H1 (cell line): ENCODE measurements around the gene SPIRE1. TPM values are rescaled to one million over a fixed set of nuclear protein-coding genes. Genes with fewer than 3 reads are reported as not detected.

Experiments used
- CTCF ChIA-PET: fragments of 300-600 bp; sonication (Branson Sonifier 250); formaldehyde crosslinking; loops from one replicate; lab custom pipeline; 2021; ENCODE audit not compliant: partially characterized antibody; lab: Charles Lee
- POLR2A ChIA-PET: fragments of 300-600 bp; sonication (Branson Sonifier 250); formaldehyde crosslinking; loops from one replicate; lab custom pipeline; 2021; ENCODE audit warnings: inconsistent platforms; ENCODE audit not compliant: partially characterized antibody; lab: Charles Lee
- DNase-seq, 2 experiments: peaks; one replicate each; pipeline versions ENCODE4 v3.0.0 to v3.0.0-alpha.2; 2010 to 2022; ENCODE audit warnings: low spot score in 2 of 2, low read depth in 1 of 2, mixed read lengths in 1 of 2
- FAIRE-seq: peaks from 2 replicates; lab custom pipeline; 2011; peaks lifted over from hg19 to GRCh38; lab: Jason Lieb, UNC
- H2AFZ ChIP-seq: 2 replicates; pipeline ENCODE4 v1.8.1; 2012; ENCODE audit warnings: low read length, inconsistent platforms
- H2AK5ac ChIP-seq: 2 replicates; pipeline ENCODE4 v1.6.1; 2013; ENCODE audit warnings: low read depth, low read length
- H2BK120ac ChIP-seq: replicated peaks from 2 replicates; pipeline ENCODE3; 2013; ENCODE audit warnings: low read depth, low read length, inconsistent platforms
- H2BK12ac ChIP-seq: 2 replicates; pipeline ENCODE4 v1.6.1; 2013; ENCODE audit warnings: low read depth, low read length
- H2BK15ac ChIP-seq: 2 replicates; pipeline ENCODE4 v1.6.1; 2013; ENCODE audit warnings: low read length
- H2BK20ac ChIP-seq: 2 replicates; pipeline ENCODE4 v1.6.1; 2013; ENCODE audit warnings: low read length
- H2BK5ac ChIP-seq: 2 replicates; pipeline ENCODE4 v1.6.1; 2013; ENCODE audit warnings: low read depth, low read length
- H3K14ac ChIP-seq: 2 replicates; pipeline ENCODE4 v1.6.1; 2013; ENCODE audit warnings: inconsistent platforms; ENCODE audit not compliant: insufficient read length
- H3K18ac ChIP-seq: 2 replicates; pipeline ENCODE4 v1.6.1; 2013; ENCODE audit warnings: low read length; ENCODE audit errors: extremely low read depth
- H3K23ac ChIP-seq: 2 replicates; pipeline ENCODE4 v1.6.1; 2013; ENCODE audit warnings: inconsistent platforms; ENCODE audit not compliant: insufficient read length
- H3K23me2 ChIP-seq: 2 replicates; pipeline ENCODE4 v1.6.1; 2013; ENCODE audit warnings: low read depth, low read length
- H3K27ac ChIP-seq: 2 replicates; pipeline ENCODE4 v1.6.1; 2011; ENCODE audit warnings: low read depth, low read length, inconsistent platforms
- H3K27me3 ChIP-seq, 4 experiments: replicated peaks in 1 of 4; 1 replicate in 1 of 4; 2 replicates in 3 of 4; pipeline versions ENCODE4 v1.6.1 to v1.8.1; 2011 to 2013; ENCODE audit warnings: low read length in 3 of 4, mild to moderate bottlenecking in 3 of 4, inconsistent platforms in 2 of 4, mixed read lengths in 2 of 4, moderate library complexity in 1 of 4; ENCODE audit not compliant: control insufficient read depth in 3 of 4, insufficient read depth in 3 of 4; ENCODE audit errors: extremely low read depth in 1 of 4
- H3K36me3 ChIP-seq, 4 experiments: 2 replicates each; pipeline versions ENCODE4 v1.6.1 to v1.8.1; 2011 to 2013; ENCODE audit warnings: mild to moderate bottlenecking in 4 of 4, low read length in 3 of 4, moderate library complexity in 2 of 4, control low read depth in 1 of 4, inconsistent platforms in 1 of 4; ENCODE audit not compliant: insufficient read depth in 4 of 4, control insufficient read depth in 2 of 4
- H3K4ac ChIP-seq: replicated peaks from 2 replicates; pipeline ENCODE3; 2013; ENCODE audit warnings: low read length, low read depth, mixed read lengths, inconsistent platforms; ENCODE audit not compliant: insufficient read length
- H3K4me1 ChIP-seq, 4 experiments: replicated peaks in 1 of 4; 1 replicate in 1 of 4; 2 replicates in 3 of 4; pipeline versions ENCODE4 v1.6.1 to v1.8.1; 2011 to 2013; ENCODE audit warnings: low read length in 3 of 4, inconsistent platforms in 2 of 4, mixed read lengths in 1 of 4; ENCODE audit not compliant: insufficient read depth in 4 of 4, control insufficient read depth in 3 of 4
- H3K4me2 ChIP-seq, 2 experiments: 2 replicates each; pipeline versions ENCODE4 v1.6.1 to v1.8.1; 2011 to 2013; ENCODE audit warnings: low read depth in 2 of 2, low read length in 2 of 2, control low read depth in 1 of 2, inconsistent platforms in 1 of 2, mild to moderate bottlenecking in 1 of 2; ENCODE audit not compliant: insufficient read depth in 1 of 2
- H3K4me3 ChIP-seq, 4 experiments: fragments of 200-600, 300-600 bp in 1 of 4; sonication (generic), shearing (Covaris generic), sonication (Bioruptor Twin) in 1 of 4; 2 replicates each; pipeline versions ENCODE4 v1.5.1 to v1.8.1; 2011 to 2016; ENCODE audit warnings: low read length in 4 of 4, low read depth in 3 of 4, control low read depth in 2 of 4, inconsistent platforms in 2 of 4, mild to moderate bottlenecking in 2 of 4, mixed read lengths in 1 of 4, moderate library complexity in 1 of 4; ENCODE audit not compliant: insufficient read depth in 2 of 4; ENCODE audit errors: extremely low read depth in 1 of 4
- H3K56ac ChIP-seq: replicated peaks from 2 replicates; pipeline ENCODE3; 2013; ENCODE audit warnings: low read depth, mild to moderate bottlenecking, mixed read lengths, low read length, inconsistent platforms; ENCODE audit not compliant: insufficient read length
- H3K79me1 ChIP-seq: 2 replicates; pipeline ENCODE4 v1.6.1; 2013; ENCODE audit warnings: low read depth, low read length, control low read depth
- H3K79me2 ChIP-seq, 2 experiments: 2 replicates each; pipeline versions ENCODE4 v1.6.1 to v1.8.1; 2012 to 2013; ENCODE audit warnings: low read length in 2 of 2, mild to moderate bottlenecking in 2 of 2, inconsistent platforms in 1 of 2; ENCODE audit not compliant: insufficient read depth in 2 of 2, control insufficient read depth in 1 of 2
- H3K9ac ChIP-seq, 4 experiments: replicated peaks in 1 of 4; 1 replicate in 1 of 4; 2 replicates in 3 of 4; pipeline versions ENCODE4 v1.6.1 to v1.8.1; 2011 to 2013; ENCODE audit warnings: low read depth in 3 of 4, low read length in 3 of 4, control low read depth in 2 of 4, mild to moderate bottlenecking in 2 of 4, moderate library complexity in 2 of 4, inconsistent platforms in 1 of 4; ENCODE audit errors: extremely low read depth in 1 of 4
- H3K9me3 ChIP-seq, 2 experiments: 2 replicates each; pipeline versions ENCODE4 v1.6.1 to v1.8.1; 2012 to 2013; ENCODE audit warnings: mild to moderate bottlenecking in 2 of 2, moderate library complexity in 2 of 2, control low read depth in 1 of 2, inconsistent platforms in 1 of 2, low read depth in 1 of 2, low read length in 1 of 2, mixed read lengths in 1 of 2; ENCODE audit not compliant: insufficient read depth in 2 of 2
- H4K20me1 ChIP-seq, 2 experiments: replicated peaks in 1 of 2; 2 replicates each; pipeline versions ENCODE3 to v1.8.1; 2011 to 2013; ENCODE audit warnings: inconsistent platforms in 2 of 2, low read length in 2 of 2, mild to moderate bottlenecking in 1 of 2; ENCODE audit not compliant: insufficient read depth in 2 of 2, control insufficient read depth in 1 of 2
- H4K5ac ChIP-seq: 2 replicates; pipeline ENCODE4 v1.6.1; 2013; ENCODE audit warnings: low read length, low read depth, mixed read lengths, inconsistent platforms; ENCODE audit not compliant: insufficient read length
- H4K8ac ChIP-seq: 2 replicates; pipeline ENCODE4 v1.8.0; 2013; ENCODE audit warnings: mild to moderate bottlenecking, moderate library complexity, low read length, inconsistent platforms; ENCODE audit not compliant: insufficient read depth; ENCODE audit errors: extremely low read depth
- H4K91ac ChIP-seq: replicated peaks from 2 replicates; pipeline ENCODE3; 2013; ENCODE audit warnings: low read length, mixed read lengths, inconsistent platforms; ENCODE audit not compliant: insufficient read length
- CBX8 ChIP-seq: fragments of 300-800, 300-1000 bp; sonication (generic); IDR thresholded peaks from 2 replicates; pipeline ENCODE4 v1.7.1; 2016; ENCODE audit warnings: low read depth, low read length, borderline replicate concordance
- MAFK ChIP-seq: IDR thresholded peaks from 2 replicates; pipeline ENCODE4 v1.6.1; 2012; ENCODE audit warnings: low read depth, mild to moderate bottlenecking, improper control_type of control experiment, low read length
- RNF2 ChIP-seq: fragments of 200-900, 300-1000 bp; sonication (generic); IDR thresholded peaks from 2 replicates; pipeline ENCODE4 v1.7.1; 2016; ENCODE audit warnings: borderline replicate concordance, low read depth, mild to moderate bottlenecking, antibody characterized with exemption, low read length; ENCODE audit not compliant: poor library complexity, severe bottlenecking; ENCODE audit errors: missing control alignments
- SIRT6 ChIP-seq: IDR thresholded peaks from one replicate; pipeline ENCODE4 v1.7.1; 2012; ENCODE audit warnings: low read length, inconsistent platforms
- SP2 ChIP-seq: IDR thresholded peaks from 2 replicates; pipeline ENCODE4 v1.6.1; 2012; ENCODE audit warnings: mild to moderate bottlenecking, low read length, inconsistent platforms
- TEAD4 ChIP-seq: IDR thresholded peaks from 2 replicates; pipeline ENCODE4 v1.6.1; 2012; ENCODE audit warnings: low read depth, low read length, inconsistent platforms, mixed read lengths
- WGBS, 2 experiments: shearing (Covaris generic) in 1 of 2; methylation state at CpG; one replicate each; pipeline versions ENCODE4 v1.1.6 to v1.1.7; 2013 to 2015; ENCODE audit warnings: low lambda C conversion rate in 2 of 2, mixed read lengths in 2 of 2, inconsistent platforms in 1 of 2, low coverage in 1 of 2, missing lambda C conversion rate in 1 of 2; ENCODE audit not compliant: insufficient replicate concordance in 2 of 2, insufficient coverage in 1 of 2, insufficient read length in 1 of 2; ENCODE audit errors: extremely low coverage in 1 of 2, missing lambda C conversion rate in 1 of 2; 5-methylcytosine and 5-hydroxymethylcytosine counted together
- polyA plus RNA-seq, 7 experiments: library from polyadenylated mRNA; depleted of rRNA in 3 of 7; stranded (reverse) in 5 of 7; unstranded in 2 of 7; fragments of >200 nt in 5 of 7; fragments of 200-250 nt in 2 of 7; gene quantifications; 1 replicate in 5 of 7; 2 replicates in 1 of 7; 4 replicates in 1 of 7; pipeline versions ENCODE4 v1.2.1 to v1.2.3, GENCODE V29; 2011 to 2013; ENCODE audit warnings: missing spikeins in 2 of 7, mixed read lengths in 2 of 7
- total RNA-seq: library from RNA; stranded (reverse); fragmentation: NEBNext Ultra II Directional; extraction: Animal tissue kit (Norgen Biotek cat#: 25700); gene quantifications from 2 replicates; pipeline ENCODE4 v1.2.1, GENCODE V29; 2021
- TF ChIP-seq, protein P1 (sequence below): IDR thresholded peaks from 2 replicates; pipeline ENCODE4 v1.6.1; 2011; ENCODE audit warnings: low read length, improper control_type of control experiment
- TF ChIP-seq, protein P2 (sequence below): IDR thresholded peaks from 2 replicates; pipeline ENCODE4 v1.6.1; 2012; ENCODE audit warnings: inconsistent platforms

SPIRE1 gene
- total and polyA plus RNA-seq, 2 of the 8 experiments (the other 6 are each of a cell fraction or from before 2014, with no cell fraction given), result 6.0 to 21.5 TPM

DNA sequence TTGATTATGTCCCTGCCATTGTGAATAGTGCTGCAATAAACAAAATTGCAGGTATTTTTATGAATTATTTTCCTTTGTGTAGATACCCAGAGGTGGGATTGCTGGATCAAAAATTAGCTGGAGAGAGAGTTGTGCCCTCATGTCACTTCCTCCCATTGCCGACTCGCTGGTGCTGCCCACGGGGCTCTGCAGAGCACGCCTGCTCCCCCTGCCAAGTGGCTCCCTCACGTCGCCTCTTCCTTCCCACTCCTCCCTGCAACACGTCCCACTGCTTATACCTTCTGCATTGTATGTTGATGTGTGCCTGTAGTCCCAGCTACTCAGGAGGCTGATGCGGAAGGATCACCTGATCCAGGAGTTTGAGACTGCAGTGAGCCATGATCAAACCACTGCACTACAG, 222.0 kb downstream of the SPIRE1 start:
- H3K4ac ChIP-seq, result no peak overlapping the region
- TF ChIP-seq RNF2, result no peak
- TF ChIP-seq, protein P1, sequence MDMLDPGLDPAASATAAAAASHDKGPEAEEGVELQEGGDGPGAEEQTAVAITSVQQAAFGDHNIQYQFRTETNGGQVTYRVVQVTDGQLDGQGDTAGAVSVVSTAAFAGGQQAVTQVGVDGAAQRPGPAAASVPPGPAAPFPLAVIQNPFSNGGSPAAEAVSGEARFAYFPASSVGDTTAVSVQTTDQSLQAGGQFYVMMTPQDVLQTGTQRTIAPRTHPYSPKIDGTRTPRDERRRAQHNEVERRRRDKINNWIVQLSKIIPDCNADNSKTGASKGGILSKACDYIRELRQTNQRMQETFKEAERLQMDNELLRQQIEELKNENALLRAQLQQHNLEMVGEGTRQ, result no peak
- TF ChIP-seq, protein P2, sequence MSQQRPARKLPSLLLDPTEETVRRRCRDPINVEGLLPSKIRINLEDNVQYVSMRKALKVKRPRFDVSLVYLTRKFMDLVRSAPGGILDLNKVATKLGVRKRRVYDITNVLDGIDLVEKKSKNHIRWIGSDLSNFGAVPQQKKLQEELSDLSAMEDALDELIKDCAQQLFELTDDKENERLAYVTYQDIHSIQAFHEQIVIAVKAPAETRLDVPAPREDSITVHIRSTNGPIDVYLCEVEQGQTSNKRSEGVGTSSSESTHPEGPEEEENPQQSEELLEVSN, result no peak
- no peak for TF ChIP-seq SP2
- no peak for TF ChIP-seq TEAD4
- no peak for TF ChIP-seq SIRT6
- no peak for TF ChIP-seq MAFK
- TF ChIP-seq CBX8, result no peak
- H2AFZ ChIP-seq, result no peak overlapping the region
- peaks cover 1% of the 10 kb centered on the region; the same call in 1 of the 2 replicates for H3K23me2 ChIP-seq
- no peaks in the 10 kb centered on the region for H3K79me1 ChIP-seq
- H4K8ac ChIP-seq, result no peak overlapping the region
- H3K79me2 ChIP-seq, result no peaks in the 10 kb centered on the region; a peak in 1 of 4 replicates
- no peaks in the 10 kb centered on the region for H3K9me3 ChIP-seq
- H2AK5ac ChIP-seq, result no peak overlapping the region
- H2BK20ac ChIP-seq, result no peak overlapping the region
- H3K27ac ChIP-seq, result no peak overlapping the region
- no peaks in the 10 kb centered on the region for H3K27me3 ChIP-seq
- H3K23ac ChIP-seq, result no peak overlapping the region
- peaks cover 0 to 5% (median 0%) of the 10 kb centered on the region in 4 experiments; a peak in 1 of 7 replicates for H3K4me1 ChIP-seq
- no peak overlapping the region for H3K4me3 ChIP-seq
- ChIA-PET POLR2A (interaction anchor here (0.9 to 2.5 kb wide), 4 partner anchors 8 to 45 kb away, joined by 3 to 10 read pairs (median 4); no protein-coding TSS in a partner anchor), CTCF (interaction anchor here (1.0 to 1.1 kb wide), 2 partner anchors 10 to 94 kb away, joined by 3 read pairs; no protein-coding TSS in a partner anchor)
- no peak overlapping the region for H3K18ac ChIP-seq
- H2BK15ac ChIP-seq, result no peak overlapping the region
- H3K14ac ChIP-seq, result no peak overlapping the region
- no peak overlapping the region for H2BK120ac ChIP-seq
- H4K20me1 ChIP-seq, result peaks cover 0 to 2% of the 10 kb centered on the region in 2 experiments
- H2BK12ac ChIP-seq, result no peak overlapping the region
- H3K56ac ChIP-seq, result no peak overlapping the region
- peaks cover 0 to 23% (median 4%) of the 10 kb centered on the region in 4 experiments; a peak in 6 of 8 replicates for H3K36me3 ChIP-seq
- H3K4me2 ChIP-seq, result no peak overlapping the region
- no peak overlapping the region for H4K91ac ChIP-seq
- WGBS, 2 experiments, result 89% methylated on average over 8 of the region's 8 CpGs; no CpG with 5 or more reads in 1 of the 2 experiments
- no peak overlapping the region for H3K9ac ChIP-seq
- no peak overlapping the region for H4K5ac ChIP-seq
- FAIRE-seq, result no peak
- no peak for DNase-seq
- H2BK5ac ChIP-seq, result no peak overlapping the region
